NCI-H2107 treated with DMSO at 0.1 percent for 48 hours (cell line): ENCODE measurements around the gene NGB.

ENCODE experiments used
- DNase-seq: peaks from one replicate; lab custom pipeline; 2025; ENCODE audit not compliant: unreplicated experiment; lab: John Stamatoyannopoulos, UW

The NGB gene

GRCh38 chr14:77265561-77266335, 5.3 kb downstream of the NGB start:
- no peak for DNase-seq

DNA sequence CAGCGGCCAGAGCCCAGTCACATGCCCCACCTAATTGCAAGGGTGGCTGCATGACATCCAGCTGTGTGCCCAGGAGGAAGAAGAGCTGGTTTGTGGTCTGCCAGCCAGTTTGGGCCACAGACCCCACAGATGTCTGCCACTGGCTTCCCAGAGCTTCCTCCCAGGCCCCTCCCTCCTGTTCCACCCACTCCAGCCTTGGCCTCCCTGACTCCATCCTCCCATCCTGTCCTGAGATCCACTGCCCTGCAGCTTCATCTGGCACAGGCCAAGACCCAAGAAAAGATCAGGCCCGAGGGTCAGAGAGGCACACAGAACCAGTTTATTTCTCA, 5.9 kb downstream of the NGB start:
- no peak for DNase-seq

GRCh38 chr14:77264466-77265186, 6.4 kb downstream of the NGB start:
- no peak for DNase-seq

DNA sequence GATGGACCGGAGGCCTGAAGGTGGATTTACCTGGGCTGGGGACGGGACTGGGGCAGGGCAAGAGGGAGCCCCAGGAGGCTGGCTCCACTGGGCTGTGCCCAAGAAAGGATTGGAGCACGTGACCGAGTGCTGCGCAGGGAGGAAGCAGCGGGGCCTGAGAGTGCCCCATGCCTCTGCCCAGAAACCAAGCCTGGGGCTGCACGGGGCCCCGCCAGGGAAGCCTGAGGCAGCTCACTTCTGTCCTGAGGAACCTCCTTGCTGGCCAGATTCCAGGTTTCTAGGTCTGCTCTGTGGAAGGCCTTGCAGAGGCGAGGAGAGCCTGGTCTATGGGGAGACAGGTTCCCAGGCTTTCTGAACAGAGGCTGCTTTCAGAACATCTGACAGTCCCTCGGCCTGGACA, 10.4 kb downstream of the NGB start:
- no peak for DNase-seq

DNA sequence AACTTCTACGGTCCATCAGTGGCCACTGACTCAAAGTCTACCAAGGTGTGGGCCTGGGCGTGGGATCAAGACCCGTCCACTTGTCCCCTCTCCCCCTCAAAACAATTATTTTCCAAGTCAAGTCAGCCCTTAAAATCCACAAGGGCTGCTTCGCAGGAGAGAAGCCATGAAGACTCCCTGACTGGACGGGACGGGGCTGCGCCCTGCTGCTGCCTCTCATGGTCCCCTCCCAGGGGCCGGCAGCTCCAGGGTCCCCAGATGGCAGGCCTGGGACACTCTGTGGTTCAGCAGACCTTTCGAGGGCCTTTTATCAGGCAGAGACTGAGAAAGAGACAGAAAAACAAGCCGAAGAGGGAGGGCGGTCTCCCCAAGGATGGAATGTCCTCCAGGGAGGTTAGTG, 10.8 kb downstream of the NGB start:
- no peak for DNase-seq

DNA sequence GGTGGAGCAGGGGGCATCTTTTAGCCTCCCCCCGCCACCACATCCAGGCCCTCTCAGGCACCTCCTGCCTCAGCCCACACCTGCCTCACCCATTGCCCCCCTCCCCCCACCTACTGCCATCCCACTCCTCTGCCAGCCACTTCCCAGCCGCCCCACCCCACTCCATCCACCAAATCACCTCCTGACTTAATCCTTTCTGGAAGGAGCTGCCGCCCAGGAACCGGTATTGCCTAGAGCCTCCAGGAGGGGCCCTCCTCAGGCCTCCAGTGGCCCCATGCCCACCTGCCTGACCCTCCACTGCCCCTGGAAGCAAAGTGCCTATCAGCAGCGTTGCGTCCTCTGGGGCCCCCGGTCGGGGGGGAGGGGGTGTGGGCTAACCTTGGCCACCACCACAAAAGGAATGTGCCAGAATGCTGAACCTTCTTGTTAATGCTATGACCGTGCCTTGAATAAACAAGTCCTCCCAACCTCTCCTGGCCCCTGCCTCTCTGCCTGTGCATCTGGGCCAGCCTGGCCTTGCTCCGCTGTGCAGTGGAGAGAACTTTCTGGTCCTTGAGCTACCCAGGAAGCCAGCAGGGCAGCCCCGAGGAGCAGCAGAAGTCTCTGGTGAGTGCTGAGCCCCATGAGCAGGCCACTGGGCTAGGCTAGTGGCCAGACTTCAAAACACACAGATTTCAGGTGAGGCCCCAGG, 11.8 kb downstream of the NGB start:
- DNase-seq: no peak

GRCh38 chr14:77258566-77258965, 12.4 kb downstream of the NGB start:
- DNase-seq: no peak

DNA sequence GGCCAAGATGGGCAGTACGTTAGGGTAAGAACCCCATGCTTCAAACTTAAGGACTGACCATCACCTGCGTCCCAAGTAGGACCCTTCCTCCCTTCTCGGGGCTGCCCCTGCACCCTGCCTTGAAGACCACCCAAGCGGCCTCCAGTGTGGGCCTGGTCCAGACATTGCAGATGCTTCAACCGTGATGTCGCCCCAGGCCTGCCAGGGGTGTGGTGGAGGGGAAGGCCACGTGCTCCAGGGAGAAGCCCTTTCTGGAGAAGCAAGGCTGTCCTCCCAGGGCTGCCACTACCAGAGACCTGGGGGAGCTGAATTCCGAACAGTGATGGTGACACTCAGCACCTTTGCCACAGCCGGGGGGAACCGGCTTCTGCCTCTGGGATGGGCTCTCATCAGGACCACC, 13.3 kb downstream of the NGB start:
- no peak for DNase-seq

DNA sequence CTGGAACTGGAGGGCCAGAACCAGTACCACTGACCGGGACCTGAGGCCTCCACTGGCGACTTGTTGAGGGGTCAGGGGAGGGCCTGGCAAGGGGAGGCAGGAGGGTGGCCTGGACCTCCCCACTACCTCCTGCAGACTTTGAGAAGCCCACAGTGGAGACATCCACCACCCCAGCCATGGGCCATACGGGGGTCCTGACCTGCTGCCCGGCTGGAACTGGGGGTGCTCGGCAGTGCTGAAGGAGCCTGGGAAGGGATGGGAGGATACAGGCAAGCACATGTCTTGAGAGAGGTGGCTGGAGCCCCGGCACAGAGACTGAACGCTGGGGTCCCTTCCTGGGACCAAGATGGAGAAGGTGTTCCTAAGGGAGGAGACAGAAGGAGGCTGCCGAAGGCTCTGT, 14.3 kb downstream of the NGB start:
- DNase-seq: no peak

DNA sequence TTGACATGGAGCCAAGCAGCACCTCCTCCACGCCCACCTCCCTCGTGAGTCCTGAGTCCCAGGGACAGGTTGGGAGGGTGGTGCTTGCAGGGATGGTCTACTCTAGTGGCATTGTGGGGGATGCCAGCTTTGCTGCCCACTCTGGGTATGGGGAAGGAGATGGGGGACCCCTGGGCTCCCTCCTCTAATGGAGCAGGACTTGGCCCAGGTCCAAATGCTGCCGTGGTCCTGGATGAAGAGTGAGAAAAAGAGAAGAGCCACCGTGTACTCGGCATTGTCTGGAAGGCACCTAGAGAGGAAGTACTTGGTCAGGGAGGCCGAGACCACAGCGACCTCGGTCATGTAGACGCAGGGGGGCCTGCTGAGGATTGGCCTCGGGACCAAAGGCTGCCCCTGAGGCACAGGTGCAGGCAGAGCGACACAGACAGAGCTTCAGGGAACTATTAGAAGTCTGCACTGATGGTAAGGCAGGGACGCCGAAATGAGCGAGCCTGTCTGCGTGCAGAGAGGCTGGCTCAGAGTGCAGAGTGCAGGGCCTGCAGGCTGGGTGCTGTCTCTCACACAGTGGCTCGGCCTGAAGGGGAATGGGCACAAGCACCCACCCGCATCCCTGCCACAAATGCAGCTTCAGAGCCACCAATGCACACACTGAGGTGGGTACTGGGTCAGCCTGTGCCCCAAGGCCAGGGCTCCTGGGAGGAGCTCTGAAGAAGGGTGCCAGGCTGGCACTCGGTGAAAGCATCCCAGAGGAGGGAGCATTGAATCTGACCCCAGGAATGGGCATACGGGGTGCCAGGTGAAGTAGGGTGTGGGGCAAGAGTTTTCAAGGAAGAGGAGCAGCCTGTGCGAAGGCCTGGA, 17.4 kb downstream of the NGB start:
- no peak for DNase-seq

GRCh38 chr14:77251870-77252269, 19.1 kb downstream of the NGB start:
- DNase-seq: no peak

GRCh38 chr14:77250927-77251326, 20.1 kb downstream of the NGB start:
- DNase-seq: no peak

GRCh38 chr14:77249286-77249685, 21.7 kb downstream of the NGB start:
- no peak for DNase-seq

- DNase-seq: no peak
Measured at GRCh38 chr14:77248666-77249065, 22.3 kb downstream of the NGB start.

GRCh38 chr14:77246784-77247183, 24.2 kb downstream of the NGB start:
- no peak for DNase-seq

GRCh38 chr14:77245820-77246219, 25.2 kb downstream of the NGB start:
- DNase-seq: no peak

- no peak for DNase-seq
Measured at GRCh38 chr14:77243853-77244252, 27.2 kb downstream of the NGB start.

DNA sequence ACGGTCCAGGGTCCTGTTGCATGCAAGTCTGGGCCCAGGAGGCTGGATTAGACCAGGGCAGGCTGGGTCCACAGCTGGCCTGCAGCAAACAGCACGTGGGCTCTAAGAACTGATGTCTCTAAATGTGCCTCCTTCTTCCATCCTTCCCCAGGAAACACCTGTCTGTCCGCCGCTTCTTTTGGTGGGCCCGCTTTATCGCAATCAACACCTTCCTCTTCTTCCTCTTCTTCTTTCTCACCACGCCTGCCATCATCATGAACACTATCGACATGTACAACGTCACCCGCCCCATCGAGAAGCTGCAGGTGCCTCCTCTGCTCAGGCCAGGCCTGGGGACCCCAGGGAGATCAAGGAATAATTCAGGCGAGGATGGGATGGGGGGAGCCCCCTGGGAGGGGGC, 28.3 kb downstream of the NGB start:
- DNase-seq: no peak

DNA sequence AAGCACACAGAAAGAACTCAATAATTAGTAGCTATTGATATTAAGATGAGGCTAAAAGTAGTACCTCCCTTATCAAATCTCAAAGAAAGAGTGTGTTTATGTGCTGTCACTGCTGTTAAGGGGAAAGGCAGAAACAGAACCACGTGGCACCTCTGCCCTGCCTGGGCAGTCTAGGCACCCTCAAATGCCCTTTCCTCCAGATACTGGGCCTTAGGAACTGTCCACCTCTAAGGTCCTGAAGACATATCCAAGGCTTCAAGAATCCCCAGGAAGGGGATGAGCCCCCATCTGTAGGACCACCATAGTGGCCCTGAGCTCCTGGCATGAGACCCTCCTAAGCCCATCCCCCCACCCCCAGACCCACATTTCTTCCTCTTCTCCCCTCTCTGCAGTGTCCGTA, 29.1 kb downstream of the NGB start:
- no peak for DNase-seq

- DNase-seq: no peak
Measured at GRCh38 chr14:77240336-77240915, 30.6 kb downstream of the NGB start.

DNA sequence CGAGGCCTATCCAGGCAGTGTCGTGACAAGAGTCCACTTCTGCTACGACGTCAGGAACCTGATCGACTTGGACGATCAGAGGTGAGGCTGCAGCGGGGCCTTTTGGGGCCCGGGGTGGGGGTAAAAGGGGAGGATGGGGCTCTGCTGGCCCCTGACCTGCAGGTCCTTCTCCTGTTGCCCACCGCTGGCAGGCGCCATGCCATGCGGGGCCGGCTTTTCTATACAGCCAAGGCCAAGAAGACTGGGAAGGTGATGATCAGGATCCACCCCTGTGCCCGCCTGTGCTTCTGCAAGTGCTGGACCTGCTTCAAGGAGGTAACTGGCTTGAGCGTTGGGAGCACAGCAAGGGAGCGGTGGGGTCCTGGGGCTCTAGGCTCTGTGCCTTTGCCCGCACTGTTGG, 31.6 kb downstream of the NGB start:
- DNase-seq: no peak
